Pulmonary artery endothelial cell (primary cell): Measurements from ENCODE around the gene MRPL9. TPM values are rescaled to one million over a fixed set of nuclear protein-coding genes. Genes with fewer than 3 reads are reported as not detected.

Experiments used
- DNase-seq: peaks from one replicate; pipeline ENCODE4 v3.0.0-alpha.2; 2011; ENCODE audit warnings: low read depth, low spot score
- total RNA-seq: library from RNA; depleted of rRNA; stranded (reverse); fragments of >200 nt; gene quantifications from 2 replicates; pipeline ENCODE4 v1.2.3, GENCODE V29; 2014

The MRPL9 gene
- total RNA-seq, 1 donor from 2014 or later: 120 TPM

DNA sequence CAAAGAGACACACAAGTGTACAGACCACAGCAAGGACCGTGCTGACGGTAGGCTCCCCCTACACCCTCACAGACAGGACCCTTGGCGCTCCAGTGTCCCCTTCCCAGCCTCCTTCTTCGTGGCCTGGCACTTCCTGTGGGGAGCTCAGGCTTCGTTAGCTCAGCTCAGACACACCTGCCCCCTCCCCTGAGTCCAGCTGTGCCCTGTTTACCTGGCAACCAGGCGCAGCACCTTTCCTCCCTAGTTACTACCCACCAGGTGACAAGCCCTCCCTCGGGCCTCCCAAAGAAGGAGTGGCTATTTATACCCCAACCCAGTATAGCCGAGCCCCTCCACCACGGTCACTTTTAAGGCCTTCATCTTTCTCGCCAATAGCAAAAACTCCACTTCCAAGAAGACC is 51.3 kb downstream of the MRPL9 start:
- DNase-seq: no peak

DNA sequence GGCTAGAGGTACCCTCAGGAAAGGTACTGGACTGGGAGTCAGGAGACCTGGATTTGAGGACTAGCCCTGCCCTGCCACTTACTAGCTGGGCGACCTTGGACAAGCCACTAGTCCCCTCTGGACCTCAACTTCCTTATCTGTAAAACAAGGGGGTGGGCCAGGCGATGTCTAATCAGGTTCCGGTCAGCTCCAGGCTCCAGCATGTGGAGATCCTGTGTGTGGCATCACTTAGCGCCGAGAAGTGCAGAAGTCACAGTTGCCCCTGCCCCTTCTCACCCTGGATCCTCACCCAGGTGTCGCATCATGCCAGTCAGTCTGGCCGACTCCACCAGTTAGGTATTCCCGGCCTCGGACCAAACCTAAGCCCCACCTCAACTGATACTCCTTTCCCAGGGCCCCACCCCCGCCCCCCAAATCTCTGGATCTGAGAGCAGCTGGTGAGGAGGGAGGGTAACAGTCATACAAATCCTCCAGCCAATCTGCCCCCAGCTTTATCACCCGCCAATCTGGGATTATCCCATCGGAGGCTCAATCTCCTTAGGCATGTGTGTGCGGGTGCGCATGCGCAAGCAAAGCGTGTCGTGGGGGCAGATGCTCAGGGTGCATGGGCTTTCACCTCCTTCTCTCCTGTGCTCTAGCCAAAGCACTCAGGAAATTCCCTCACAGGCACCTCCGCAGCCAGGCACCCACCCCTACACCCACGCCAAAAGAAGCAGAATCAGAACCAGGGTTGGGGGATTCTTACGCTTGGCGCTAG is 52.1 kb downstream of the MRPL9 start:
- no peak for DNase-seq

DNA sequence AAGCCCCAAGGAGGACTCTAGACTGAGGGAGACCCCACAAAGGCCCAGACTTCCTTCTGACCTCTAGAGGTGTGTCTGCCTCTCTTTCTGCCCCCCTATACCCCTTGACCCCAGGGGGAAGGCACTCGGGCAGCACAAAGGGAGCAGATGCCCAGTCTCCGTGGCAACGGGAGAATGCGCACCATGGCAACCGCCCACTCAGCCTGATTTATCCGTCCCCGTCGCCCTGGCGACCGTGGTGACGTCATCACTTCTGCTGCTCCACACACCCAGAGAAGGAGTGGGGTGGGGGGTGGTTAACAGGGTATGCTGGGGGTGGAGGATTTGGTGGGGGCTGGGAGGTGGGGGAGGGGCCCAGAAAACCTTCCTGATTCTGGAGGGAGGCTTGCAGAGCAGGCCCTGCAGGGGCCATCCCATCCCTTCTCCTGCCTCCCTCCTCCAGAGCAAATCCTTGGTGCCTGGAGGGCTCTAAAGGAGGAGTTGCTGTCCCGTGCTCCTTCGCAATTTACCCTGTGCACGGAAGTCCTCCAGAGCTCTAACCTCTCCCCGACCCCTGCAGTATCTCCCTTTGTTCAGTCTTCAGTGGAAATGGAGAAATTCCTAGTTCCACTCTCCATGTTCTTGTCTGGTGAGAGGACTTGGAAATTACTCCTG is 53.0 kb downstream of the MRPL9 start:
- DNase-seq: no peak

Other genes starting within 250 kb of the MRPL9 start
- gene TUFT1, start 223.2 kb downstream of the MRPL9 start, total RNA-seq: 6.1 and 6.6 TPM in 2 replicates
- 13.9 and 25.2 TPM in 2 replicates for gene SNX27, start 151.4 kb downstream of the MRPL9 start, total RNA-seq
- gene CELF3, start 46.7 kb downstream of the MRPL9 start, total RNA-seq: not detected in 2 replicates
- gene RIIAD1, start 42.0 kb downstream of the MRPL9 start, total RNA-seq: not detected in 2 replicates
- gene TDRKH, start 27.0 kb upstream of the MRPL9 start, total RNA-seq: 8.2 and 11.8 TPM in 2 replicates
- gene LINGO4, start 41.9 kb upstream of the MRPL9 start, total RNA-seq: not detected in 2 replicates
- gene RORC, start 68.3 kb upstream of the MRPL9 start, total RNA-seq: not detected in 2 replicates
- gene C2CD4D, start 76.3 kb upstream of the MRPL9 start, total RNA-seq: 0.04 and 0.07 TPM in 2 replicates
- gene THEM5, start 90.2 kb upstream of the MRPL9 start, total RNA-seq: not detected in 2 replicates
- gene THEM4, start 146.0 kb upstream of the MRPL9 start, total RNA-seq: 11.4 and 18.0 TPM in 2 replicates
- gene S100A10, start 230.4 kb upstream of the MRPL9 start, total RNA-seq: 144 and 182 TPM in 2 replicates